Stimulated activated CD4-positive, alpha-beta T cell treated with anti-CD3 and anti-CD28 coated beads, Interleukin-1b, Interleukin-23, amount 100 ng/mL, for 24 hours (primary cell): Measurements from ENCODE around the gene NCOA7.

Experiments used
- DNase-seq, 4 experiments: peaks; one replicate each; pipeline ENCODE4 v3.0.0-alpha.2; 2020; ENCODE audit warnings: low read depth in 4 of 4, low spot score in 1 of 4

NCOA7 gene

GRCh38 chr6:125810445-125810844 lies 19.7 kb downstream of the NCOA7 start:
- DNase-seq, result no peak

- DNase-seq, result no peak
Measured at GRCh38 chr6:125811259-125811658, 20.5 kb downstream of the NCOA7 start.

- DNase-seq, result no peak
Measured at GRCh38 chr6:125812394-125813292, 21.9 kb downstream of the NCOA7 start.

GRCh38 chr6:125814481-125814880 lies 23.7 kb downstream of the NCOA7 start:
- DNase-seq, result no peak

DNA sequence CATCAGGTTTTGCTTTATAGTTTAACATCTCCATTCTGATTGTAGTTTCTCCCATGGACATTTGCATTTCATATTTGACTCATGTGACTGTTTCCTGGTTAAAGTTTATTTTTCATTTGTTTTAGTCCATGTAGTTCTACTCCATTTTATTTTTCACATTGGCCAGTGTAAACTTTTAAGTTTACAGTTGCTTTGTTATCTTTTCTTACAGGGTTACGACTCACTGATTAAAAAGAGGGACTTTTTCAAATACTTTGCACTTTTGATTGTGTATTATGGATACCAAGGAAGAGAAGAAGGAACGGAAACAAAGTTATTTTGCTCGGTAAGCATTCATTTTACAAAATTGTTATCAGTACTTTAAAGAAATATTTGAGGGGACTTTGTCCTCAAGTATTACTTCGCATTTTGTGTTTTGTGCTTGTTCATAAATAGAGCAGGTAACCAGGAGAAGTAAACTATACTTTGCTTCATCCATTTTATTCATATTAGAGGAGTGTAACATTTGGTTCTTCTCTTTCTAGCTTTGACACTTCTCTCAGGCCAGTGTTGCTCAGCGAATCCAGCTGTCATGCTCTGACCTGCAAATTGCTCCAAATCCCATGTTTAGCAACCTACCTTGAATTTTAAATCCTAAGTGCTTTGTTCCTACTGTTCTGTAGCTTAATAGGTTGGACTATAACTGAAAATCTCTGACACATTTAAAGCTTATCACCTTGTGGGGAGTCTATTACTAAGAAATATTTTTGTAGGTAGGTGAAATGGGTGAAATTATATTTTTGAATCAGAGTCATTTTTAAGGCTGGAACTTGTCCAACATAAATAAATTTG lies 24.5 kb downstream of the NCOA7 start:
- no peak for DNase-seq

DNA sequence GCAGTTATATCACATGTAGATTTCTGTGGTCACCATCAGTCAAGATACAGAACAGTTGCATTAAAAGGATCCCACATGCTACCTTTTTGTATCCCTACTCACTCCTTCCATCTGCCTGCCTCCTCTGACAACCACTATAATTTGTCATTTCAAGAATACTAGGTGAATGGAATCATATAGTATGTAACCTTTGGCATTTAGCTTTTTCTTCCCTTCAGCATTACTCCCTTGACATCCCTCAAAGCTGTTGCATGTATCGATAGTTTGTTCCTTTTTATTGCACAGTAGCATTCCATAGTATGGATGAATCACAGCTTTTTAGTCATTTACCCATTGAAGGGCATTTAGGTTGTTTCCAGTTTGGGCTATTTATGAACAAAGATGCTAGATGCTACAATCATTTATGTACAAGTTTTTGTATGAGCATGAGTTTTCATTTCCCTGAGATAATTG lies 26.1 kb downstream of the NCOA7 start:
- no peak for DNase-seq

GRCh38 chr6:125818225-125818657 lies 27.5 kb downstream of the NCOA7 start:
- no peak for DNase-seq

DNA sequence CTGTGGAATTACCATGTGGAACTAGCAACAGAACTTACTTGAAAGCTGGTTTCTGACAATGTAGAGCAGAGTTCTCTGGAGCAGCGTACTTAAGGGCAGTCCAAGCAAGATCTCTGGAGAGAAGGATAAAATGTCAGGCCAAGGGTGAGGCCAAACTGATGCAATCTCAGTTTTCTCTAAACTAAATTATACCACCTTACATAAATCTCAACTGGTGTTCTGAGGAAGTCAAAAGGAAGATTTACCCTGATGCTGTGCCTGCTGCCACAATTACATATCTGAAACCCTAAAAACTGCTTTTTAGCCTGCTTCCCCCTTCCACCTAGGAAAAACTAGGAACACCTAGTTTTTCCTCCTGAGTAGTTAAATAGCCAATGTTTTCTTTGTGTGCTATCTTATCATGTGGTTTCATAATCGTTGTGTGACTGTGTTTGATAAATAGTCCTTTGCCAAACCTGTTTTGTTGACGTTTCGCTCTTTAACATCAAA lies 28.1 kb downstream of the NCOA7 start:
- DNase-seq, result no peak

DNA sequence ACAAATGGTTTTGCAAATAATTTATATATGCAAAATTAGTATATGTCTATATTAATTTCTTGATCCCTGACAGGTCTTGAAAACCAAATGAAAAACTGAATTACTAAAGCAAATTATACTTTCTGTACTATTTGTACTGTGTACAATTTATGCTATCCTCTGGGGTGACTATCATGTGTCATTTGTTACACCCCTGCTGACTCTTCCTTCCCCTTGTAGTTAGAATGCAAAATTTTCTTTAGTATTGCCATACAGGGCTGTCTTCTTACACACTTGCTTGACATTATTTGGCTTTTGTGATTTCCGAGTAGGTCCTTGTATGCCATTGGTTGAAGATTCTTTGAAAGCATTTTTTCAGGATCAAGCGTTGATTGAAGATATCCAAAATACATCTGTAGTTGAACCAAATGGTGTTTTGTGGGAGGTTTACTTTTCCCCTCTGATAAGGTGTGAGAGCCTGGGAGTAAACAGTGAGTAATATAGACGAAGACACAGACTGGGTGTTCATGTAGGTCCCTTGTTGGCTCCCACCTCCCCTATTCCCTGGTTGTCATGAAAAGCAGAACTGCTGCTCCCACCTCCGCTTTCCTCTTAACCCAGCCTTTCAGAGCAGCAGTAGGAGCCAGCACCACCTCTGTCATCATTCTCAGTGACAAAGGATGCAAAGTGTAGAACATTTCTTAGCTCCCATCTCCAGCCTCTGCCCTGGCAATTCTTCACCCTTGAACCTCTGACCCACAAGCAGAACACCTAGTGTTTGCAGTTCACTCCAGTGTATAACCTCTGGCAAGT lies 29.0 kb downstream of the NCOA7 start:
- DNase-seq, result no peak

DNA sequence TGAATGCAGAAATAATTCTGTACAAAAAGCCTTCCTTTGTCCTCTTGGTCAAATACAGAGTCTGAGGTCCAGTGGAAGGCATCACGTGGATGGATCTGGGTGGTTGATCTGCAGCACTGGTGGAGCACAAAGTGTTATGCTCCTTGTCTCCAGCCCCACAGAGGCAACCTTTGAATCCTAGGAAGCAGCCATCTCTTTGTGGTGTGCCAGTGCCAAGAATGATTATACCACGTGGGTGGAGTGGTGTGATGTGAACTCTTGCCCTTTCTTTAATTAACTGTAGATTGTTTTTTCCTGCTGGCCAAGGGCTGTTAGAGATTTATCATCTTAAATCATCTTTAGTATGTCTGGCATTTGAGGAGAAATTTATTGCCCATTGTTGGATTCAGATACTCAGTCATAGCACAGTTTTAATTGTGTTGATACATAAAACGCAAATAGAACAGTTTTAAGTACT lies 31.1 kb downstream of the NCOA7 start:
- DNase-seq, result no peak

DNA sequence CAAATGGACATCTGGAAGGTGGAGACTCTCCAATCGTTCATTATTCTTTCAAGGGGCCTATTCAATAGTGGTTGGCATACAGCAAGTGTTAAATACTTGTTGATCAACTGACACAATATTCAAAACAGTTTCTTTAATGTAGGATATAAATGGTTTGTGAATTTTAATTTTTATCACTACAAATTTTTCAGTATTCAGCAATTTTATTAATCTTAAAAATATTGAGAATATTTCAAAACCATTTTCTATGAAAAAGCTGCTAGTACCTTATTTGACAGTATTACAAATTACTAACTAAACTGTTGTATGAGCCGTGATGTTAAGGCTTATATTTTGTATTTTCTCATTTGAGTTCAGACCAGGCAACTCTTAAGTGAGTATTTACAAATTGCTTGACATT lies 32.4 kb downstream of the NCOA7 start:
- DNase-seq, result no peak

GRCh38 chr6:125824946-125825771 lies 34.4 kb downstream of the NCOA7 start:
- no peak for DNase-seq

GRCh38 chr6:125826695-125827463 lies 36.1 kb downstream of the NCOA7 start:
- no peak for DNase-seq

DNA sequence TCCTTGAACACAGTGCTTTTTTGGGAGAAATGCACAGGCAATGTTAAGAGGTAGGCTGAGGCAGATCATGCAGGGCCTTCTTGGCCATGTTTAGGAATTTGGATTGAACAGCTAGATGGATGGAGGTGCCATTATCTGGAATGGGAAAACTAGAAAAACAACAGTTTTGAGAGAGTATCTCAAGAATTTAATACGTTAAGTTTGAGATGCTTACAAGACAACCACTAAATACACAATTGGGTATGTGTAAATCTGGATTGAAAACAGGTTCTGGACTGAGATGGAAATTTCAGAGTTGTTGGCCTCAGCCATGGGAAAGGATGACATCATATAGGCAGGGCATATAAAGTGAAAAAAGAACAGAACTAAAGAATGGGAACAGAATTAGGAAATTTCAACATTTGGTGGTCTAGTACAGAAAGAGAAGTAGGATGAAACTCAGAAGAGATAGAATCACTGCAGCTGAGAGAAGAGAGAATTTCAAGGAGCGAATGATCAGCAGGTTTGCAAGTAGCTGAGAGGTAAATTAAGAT lies 37.1 kb downstream of the NCOA7 start:
- no peak for DNase-seq

DNA sequence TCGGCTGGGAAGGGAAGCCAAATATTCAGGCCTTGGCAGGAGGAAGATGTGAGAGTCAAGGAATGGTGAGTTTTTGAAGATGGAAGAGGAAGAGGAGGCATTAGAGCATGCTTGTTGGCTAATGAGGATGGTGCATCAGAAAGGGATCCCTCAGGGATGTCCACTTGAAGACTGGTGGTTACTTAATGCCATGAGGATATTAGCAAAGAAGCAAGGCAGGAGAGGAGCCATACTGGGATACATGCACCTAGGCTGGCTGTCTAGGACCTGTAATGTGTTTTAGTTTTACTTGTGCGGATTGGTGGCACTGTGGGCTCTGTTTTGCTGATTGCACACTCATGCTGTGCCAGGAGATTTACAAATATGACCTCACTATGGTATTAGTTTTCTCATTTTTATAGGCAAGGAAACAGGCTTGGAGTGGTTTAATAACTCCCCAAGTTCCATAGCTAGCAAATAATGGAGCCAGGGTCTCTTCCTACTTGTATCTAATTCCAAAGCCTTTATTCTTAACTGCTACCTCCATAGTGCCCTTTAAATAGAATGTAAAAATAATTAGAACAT lies 37.8 kb downstream of the NCOA7 start:
- DNase-seq, result no peak

DNA sequence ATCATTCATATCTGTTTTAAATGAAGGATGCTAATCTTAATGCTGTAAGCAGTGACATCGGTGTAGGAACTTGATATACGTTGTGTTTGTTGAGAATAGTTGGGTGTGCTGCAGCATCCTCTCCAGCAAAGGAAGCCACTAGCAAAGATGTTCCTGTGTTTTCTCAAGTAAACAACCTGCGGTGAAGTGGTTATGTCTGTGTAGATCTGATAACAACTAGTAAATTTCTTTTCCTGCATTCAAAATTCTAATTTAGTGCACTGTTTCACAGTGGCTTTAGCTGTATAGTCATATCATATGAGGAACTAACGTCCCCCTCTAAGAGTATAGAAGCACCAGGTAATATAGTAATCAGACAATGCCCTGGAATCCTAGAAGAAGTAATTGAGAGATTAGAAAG lies 38.7 kb downstream of the NCOA7 start:
- no peak for DNase-seq

DNA sequence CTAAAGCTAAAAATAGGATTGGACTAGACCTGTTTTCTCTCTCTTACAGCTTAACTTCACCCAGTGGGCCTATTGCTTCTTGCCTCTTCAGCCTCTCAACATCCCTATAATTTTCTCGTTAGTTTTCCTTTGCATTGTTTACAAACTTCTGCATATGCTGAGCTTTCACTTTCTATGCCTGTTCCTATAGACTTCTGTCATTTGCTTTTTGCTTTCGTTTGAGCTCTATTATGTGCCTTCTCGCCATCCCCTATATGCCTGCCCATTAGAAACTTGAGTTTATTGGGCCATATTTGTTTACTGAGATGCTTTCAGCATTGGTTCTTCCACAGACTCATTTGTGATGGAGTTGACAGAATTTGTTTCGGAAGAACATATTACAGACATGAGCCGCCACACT lies 40.9 kb downstream of the NCOA7 start:
- no peak for DNase-seq

GRCh38 chr6:125832391-125833117 lies 41.8 kb downstream of the NCOA7 start:
- DNase-seq, result no peak
